GM19372 (cell line): ENCODE results near the gene DLL1.
"Not testable (repeated sequence)": the region's sequence is repeated elsewhere in the genome, so short reads cannot be mapped to it uniquely, and the experiment has no call there.

ENCODE experiments used
- ATAC-seq: cut with Tn5 transposase; IDR thresholded peaks from one replicate; pipeline ENCODE4 v1.9.1; 2021; ENCODE audit warnings: mild to moderate bottlenecking, low read depth, moderate library complexity; ENCODE audit not compliant: unreplicated experiment

Gene DLL1

GRCh38 chr6:170269846-170270541 lies 20.9 kb downstream of the DLL1 start:
- ATAC-seq = no peak

- ATAC-seq = no peak
These were observed 21.6 kb downstream of the DLL1 start for GRCh38 chr6:170269151-170269845.

- ATAC-seq = no peak
These were observed 22.4 kb downstream of the DLL1 start for GRCh38 chr6:170268216-170269129.

- ATAC-seq = no peak
These were observed 23.2 kb downstream of the DLL1 start for GRCh38 chr6:170267688-170268087.

GRCh38 chr6:170266061-170266825 lies 24.6 kb downstream of the DLL1 start:
- no peak for ATAC-seq

- ATAC-seq = no peak
These were observed 25.2 kb downstream of the DLL1 start for GRCh38 chr6:170265655-170266054.

GRCh38 chr6:170264644-170265043 lies 26.2 kb downstream of the DLL1 start:
- ATAC-seq = not testable (repeated sequence)

GRCh38 chr6:170264086-170264485 lies 26.8 kb downstream of the DLL1 start:
- ATAC-seq = no peak

GRCh38 chr6:170263410-170263809 lies 27.5 kb downstream of the DLL1 start:
- ATAC-seq = no peak

GRCh38 chr6:170262489-170263088 lies 28.3 kb downstream of the DLL1 start:
- ATAC-seq = no peak

- no peak for ATAC-seq
These were observed 29.0 kb downstream of the DLL1 start for GRCh38 chr6:170261643-170262488.

GRCh38 chr6:170260686-170261085 lies 30.2 kb downstream of the DLL1 start:
- no peak for ATAC-seq

GRCh38 chr6:170259278-170259677 lies 31.6 kb downstream of the DLL1 start:
- ATAC-seq = no peak

- ATAC-seq = no peak
These were observed 32.5 kb downstream of the DLL1 start for GRCh38 chr6:170258407-170258806.

- no peak for ATAC-seq
These were observed 33.5 kb downstream of the DLL1 start for GRCh38 chr6:170257376-170257775.

- ATAC-seq = no peak
These were observed 34.2 kb downstream of the DLL1 start for GRCh38 chr6:170256641-170257040.

- ATAC-seq = no peak
These were observed 35.3 kb downstream of the DLL1 start for GRCh38 chr6:170255426-170256125.
